CD4-positive, CD25-positive, alpha-beta regulatory T cell (primary cell): ENCODE results near the gene CTBP2. TPM values are rescaled to one million over a fixed set of nuclear protein-coding genes. Genes with fewer than 3 reads are reported as not detected.

Experiments used
- ATAC-seq, 2 donors: fragments of 150-1000 bp; cut with Tn5 transposase; one replicate each; pipeline ENCODE4 v1.10.0; 2021; ENCODE audit warnings: low read depth in 2 of 2, moderate number of reproducible peaks in 2 of 2, moderate library complexity in 1 of 2
- DNase-seq, 3 donors: peaks; one replicate each; pipeline versions ENCODE4 v3.0.0 to v3.0.0-alpha.2; 2012 to 2022; ENCODE audit warnings: mixed read lengths in 1 of 3
- H3K27ac ChIP-seq: one replicate; pipeline ENCODE4 v1.7.0; 2013; ENCODE audit warnings: mild to moderate bottlenecking, low read length; ENCODE audit not compliant: insufficient read depth, poor library complexity, severe bottlenecking
- H3K27me3 ChIP-seq: one replicate; pipeline ENCODE4 v1.7.0; 2013; ENCODE audit warnings: low read length; ENCODE audit not compliant: control insufficient read depth, insufficient read depth
- H3K36me3 ChIP-seq: one replicate; pipeline ENCODE4 v1.7.0; 2013; ENCODE audit warnings: mild to moderate bottlenecking, low read length, moderate library complexity; ENCODE audit not compliant: control insufficient read depth, insufficient read depth
- H3K4me1 ChIP-seq: 2 replicates; pipeline ENCODE4 v1.7.0; 2013; ENCODE audit warnings: mild to moderate bottlenecking, low read length; ENCODE audit not compliant: insufficient read depth, control insufficient read depth, poor library complexity, severe bottlenecking
- H3K4me3 ChIP-seq: one replicate; pipeline ENCODE4 v1.7.0; 2013; ENCODE audit warnings: low read depth, mild to moderate bottlenecking, low read length, moderate library complexity
- H3K9me3 ChIP-seq, 2 experiments: 1 replicate in 1 of 2; 2 replicates in 1 of 2; pipeline ENCODE4 v1.7.0; 2013; ENCODE audit warnings: low read length in 2 of 2, mild to moderate bottlenecking in 1 of 2, moderate library complexity in 1 of 2; ENCODE audit not compliant: control insufficient read depth in 2 of 2
- H3K27ac Mint-ChIP-seq, 3 donors: one replicate each; pipeline ENCODE4 v1.8.0; 2020 to 2022; ENCODE audit warnings: mild to moderate bottlenecking in 3 of 3, mixed read lengths in 3 of 3, moderate library complexity in 2 of 3
- H3K27me3 Mint-ChIP-seq: one replicate; pipeline ENCODE4 v1.8.0; 2022; ENCODE audit warnings: mild to moderate bottlenecking, mixed read lengths
- H3K36me3 Mint-ChIP-seq: one replicate; pipeline ENCODE4 v1.8.0; 2020; ENCODE audit warnings: mixed read lengths
- H3K4me1 Mint-ChIP-seq, 4 donors: one replicate each; pipeline ENCODE4 v1.8.0; 2020 to 2022; ENCODE audit warnings: mixed read lengths in 4 of 4, mild to moderate bottlenecking in 1 of 4
- H3K4me3 Mint-ChIP-seq, 4 donors: one replicate each; pipeline ENCODE4 v1.8.0; 2020 to 2022; ENCODE audit warnings: mild to moderate bottlenecking in 4 of 4, mixed read lengths in 4 of 4, moderate library complexity in 3 of 4
- H3K9me3 Mint-ChIP-seq, 7 donors: one replicate each; pipeline ENCODE4 v1.8.0; 2020 to 2022; ENCODE audit warnings: mixed read lengths in 7 of 7, mild to moderate bottlenecking in 3 of 7, moderate library complexity in 2 of 7
- polyA plus RNA-seq, 4 donors: library from polyadenylated mRNA; unstranded; fragments of 300-500 nt; fragmentation: Illumina TruSeq; gene quantifications; one replicate each; pipeline ENCODE4 v1.2.3, GENCODE V29; 2021
- total RNA-seq: library from RNA; stranded (reverse); gene quantifications from one replicate; pipeline ENCODE4 v1.2.3, GENCODE V29; 2022

The CTBP2 gene
- total and polyA plus RNA-seq, 5 donors from 2014 or later, result 0.10 to 0.49 (median 0.13) TPM; not detected in 2

GRCh38 chr10:125006188-125006680, 154.1 kb downstream of the CTBP2 start:
- H3K9me3 ChIP-seq, result no peaks in the 10 kb centered on the region
- H3K27me3 Mint-ChIP-seq, result no peaks in the 10 kb centered on the region
- no peak overlapping the region for H3K27ac ChIP-seq
- no peak overlapping the region for H3K4me3 ChIP-seq
- no peaks in the 10 kb centered on the region for H3K27me3 ChIP-seq
- ATAC-seq (no peak), DNase-seq (no peak)
- H3K4me3 Mint-ChIP-seq, result no peak overlapping the region
- no peaks in the 10 kb centered on the region for H3K4me1 ChIP-seq
- H3K36me3 Mint-ChIP-seq, result no peaks in the 10 kb centered on the region
- no peaks in the 10 kb centered on the region for H3K36me3 ChIP-seq
- H3K9me3 Mint-ChIP-seq, result no peaks in the 10 kb centered on the region
- H3K4me1 Mint-ChIP-seq, result no peaks in the 10 kb centered on the region
- no peak overlapping the region for H3K27ac Mint-ChIP-seq

- Mint-ChIP-seq H3K27me3 (no peaks in the 10 kb centered on the region), H3K4me3 (no peak overlapping the region), H3K27ac (no peak overlapping the region), H3K4me1 (no peaks in the 10 kb centered on the region), H3K9me3 (no peaks in the 10 kb centered on the region), H3K36me3 (no peaks in the 10 kb centered on the region)
- Histone ChIP-seq H3K27me3 (no peaks in the 10 kb centered on the region), H3K4me3 (no peak overlapping the region), H3K9me3 (no peaks in the 10 kb centered on the region), H3K36me3 (no peaks in the 10 kb centered on the region), H3K4me1 (no peaks in the 10 kb centered on the region), H3K27ac (no peak overlapping the region)
- DNase-seq (no peak), ATAC-seq (no peak)
Measured at GRCh38 chr10:125005312-125006187, 154.8 kb downstream of the CTBP2 start.

GRCh38 chr10:125004571-125005311, 155.6 kb downstream of the CTBP2 start:
- Mint-ChIP-seq H3K9me3 (no peaks in the 10 kb centered on the region), H3K4me3 (no peak overlapping the region), H3K27ac (no peak overlapping the region), H3K36me3 (no peaks in the 10 kb centered on the region), H3K4me1 (no peaks in the 10 kb centered on the region), H3K27me3 (no peaks in the 10 kb centered on the region)
- Histone ChIP-seq H3K4me1 (no peaks in the 10 kb centered on the region), H3K27me3 (no peaks in the 10 kb centered on the region), H3K27ac (no peak overlapping the region), H3K4me3 (no peak overlapping the region), H3K36me3 (no peaks in the 10 kb centered on the region), H3K9me3 (no peaks in the 10 kb centered on the region)
- no peak for DNase-seq
- no peak for ATAC-seq

GRCh38 chr10:125003901-125004467, 156.4 kb downstream of the CTBP2 start:
- DNase-seq, result no peak
- ATAC-seq, result no peak
- Mint-ChIP-seq H3K27me3 (no peaks in the 10 kb centered on the region), H3K36me3 (no peaks in the 10 kb centered on the region), H3K27ac (no peak overlapping the region), H3K4me3 (no peak overlapping the region), H3K9me3 (no peaks in the 10 kb centered on the region), H3K4me1 (no peaks in the 10 kb centered on the region)
- no peaks in the 10 kb centered on the region for H3K9me3 ChIP-seq
- H3K4me1 ChIP-seq, result no peaks in the 10 kb centered on the region
- no peak overlapping the region for H3K27ac ChIP-seq
- no peaks in the 10 kb centered on the region for H3K27me3 ChIP-seq
- no peak overlapping the region for H3K4me3 ChIP-seq
- no peaks in the 10 kb centered on the region for H3K36me3 ChIP-seq

- H3K36me3 Mint-ChIP-seq, result no peaks in the 10 kb centered on the region
- no peaks in the 10 kb centered on the region for H3K9me3 Mint-ChIP-seq
- ATAC-seq (no peak), DNase-seq (no peak)
- no peaks in the 10 kb centered on the region for H3K27me3 Mint-ChIP-seq
- no peaks in the 10 kb centered on the region for H3K4me1 ChIP-seq
- no peak overlapping the region for H3K4me3 Mint-ChIP-seq
- H3K9me3 ChIP-seq, result no peaks in the 10 kb centered on the region
- H3K27ac ChIP-seq, result no peak overlapping the region
- H3K36me3 ChIP-seq, result no peaks in the 10 kb centered on the region
- H3K27me3 ChIP-seq, result no peaks in the 10 kb centered on the region
- no peak overlapping the region for H3K27ac Mint-ChIP-seq
- H3K4me1 Mint-ChIP-seq, result no peaks in the 10 kb centered on the region
- no peak overlapping the region for H3K4me3 ChIP-seq
Measured at GRCh38 chr10:125003146-125003900, 157.0 kb downstream of the CTBP2 start.

- H3K27ac Mint-ChIP-seq, result no peak overlapping the region
- DNase-seq (no peak), ATAC-seq (no peak)
- Histone ChIP-seq H3K9me3 (no peaks in the 10 kb centered on the region), H3K4me3 (no peak overlapping the region), H3K27me3 (no peaks in the 10 kb centered on the region), H3K36me3 (no peaks in the 10 kb centered on the region), H3K4me1 (no peaks in the 10 kb centered on the region), H3K27ac (no peak overlapping the region)
- no peak overlapping the region for H3K4me3 Mint-ChIP-seq
- H3K9me3 Mint-ChIP-seq, result no peaks in the 10 kb centered on the region
- H3K4me1 Mint-ChIP-seq, result no peaks in the 10 kb centered on the region
- no peaks in the 10 kb centered on the region for H3K27me3 Mint-ChIP-seq
- H3K36me3 Mint-ChIP-seq, result no peaks in the 10 kb centered on the region
Measured at GRCh38 chr10:125002423-125003145, 157.8 kb downstream of the CTBP2 start.

GRCh38 chr10:125002047-125002422, 158.3 kb downstream of the CTBP2 start:
- H3K27ac Mint-ChIP-seq, result no peak overlapping the region
- H3K4me1 Mint-ChIP-seq, result no peaks in the 10 kb centered on the region

More at GRCh38 chr10:125002047-125002422, 158.3 kb downstream of the CTBP2 start:
- Mint-ChIP-seq H3K36me3 (no peaks in the 10 kb centered on the region), H3K4me3 (no peak overlapping the region), H3K9me3 (no peaks in the 10 kb centered on the region), H3K27me3 (no peaks in the 10 kb centered on the region)
- Histone ChIP-seq H3K9me3 (no peaks in the 10 kb centered on the region), H3K4me1 (no peaks in the 10 kb centered on the region), H3K27me3 (no peaks in the 10 kb centered on the region), H3K36me3 (no peaks in the 10 kb centered on the region), H3K27ac (no peak overlapping the region), H3K4me3 (no peak overlapping the region)
- DNase-seq (no peak), ATAC-seq (no peak)
